Stimulated activated CD4-positive, alpha-beta T cell treated with anti-CD3 and anti-CD28 coated beads, TNF-alpha, amount 100 ng/mL, for 24 hours (primary cell): Measurements from ENCODE around the gene HBG1.

Experiments
- DNase-seq, 3 experiments: peaks; one replicate each; pipeline ENCODE4 v3.0.0-alpha.2; 2020; ENCODE audit warnings: low read depth in 3 of 3

Gene HBG1

DNA sequence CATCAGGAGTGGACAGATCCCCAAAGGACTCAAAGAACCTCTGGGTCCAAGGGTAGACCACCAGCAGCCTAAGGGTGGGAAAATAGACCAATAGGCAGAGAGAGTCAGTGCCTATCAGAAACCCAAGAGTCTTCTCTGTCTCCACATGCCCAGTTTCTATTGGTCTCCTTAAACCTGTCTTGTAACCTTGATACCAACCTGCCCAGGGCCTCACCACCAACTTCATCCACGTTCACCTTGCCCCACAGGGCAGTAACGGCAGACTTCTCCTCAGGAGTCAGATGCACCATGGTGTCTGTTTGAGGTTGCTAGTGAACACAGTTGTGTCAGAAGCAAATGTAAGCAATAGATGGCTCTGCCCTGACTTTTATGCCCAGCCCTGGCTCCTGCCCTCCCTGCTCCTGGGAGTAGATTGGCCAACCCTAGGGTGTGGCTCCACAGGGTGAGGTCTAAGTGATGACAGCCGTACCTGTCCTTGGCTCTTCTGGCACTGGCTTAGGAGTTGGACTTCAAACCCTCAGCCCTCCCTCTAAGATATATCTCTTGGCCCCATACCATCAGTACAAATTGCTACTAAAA lies 22.8 kb downstream of the HBG1 start, which contains the start of gene HBB:
Gene HBB, minus strand, starts transcription at position 340 of the 579 bp plus-strand sequence. Its CDS starts 50 bp downstream, at position 290.
- DNase-seq = no peak

DNA sequence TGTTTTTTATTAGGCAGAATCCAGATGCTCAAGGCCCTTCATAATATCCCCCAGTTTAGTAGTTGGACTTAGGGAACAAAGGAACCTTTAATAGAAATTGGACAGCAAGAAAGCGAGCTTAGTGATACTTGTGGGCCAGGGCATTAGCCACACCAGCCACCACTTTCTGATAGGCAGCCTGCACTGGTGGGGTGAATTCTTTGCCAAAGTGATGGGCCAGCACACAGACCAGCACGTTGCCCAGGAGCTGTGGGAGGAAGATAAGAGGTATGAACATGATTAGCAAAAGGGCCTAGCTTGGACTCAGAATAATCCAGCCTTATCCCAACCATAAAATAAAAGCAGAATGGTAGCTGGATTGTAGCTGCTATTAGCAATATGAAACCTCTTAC lies 24.2 kb downstream of the HBG1 start:
- DNase-seq = no peak

DNA sequence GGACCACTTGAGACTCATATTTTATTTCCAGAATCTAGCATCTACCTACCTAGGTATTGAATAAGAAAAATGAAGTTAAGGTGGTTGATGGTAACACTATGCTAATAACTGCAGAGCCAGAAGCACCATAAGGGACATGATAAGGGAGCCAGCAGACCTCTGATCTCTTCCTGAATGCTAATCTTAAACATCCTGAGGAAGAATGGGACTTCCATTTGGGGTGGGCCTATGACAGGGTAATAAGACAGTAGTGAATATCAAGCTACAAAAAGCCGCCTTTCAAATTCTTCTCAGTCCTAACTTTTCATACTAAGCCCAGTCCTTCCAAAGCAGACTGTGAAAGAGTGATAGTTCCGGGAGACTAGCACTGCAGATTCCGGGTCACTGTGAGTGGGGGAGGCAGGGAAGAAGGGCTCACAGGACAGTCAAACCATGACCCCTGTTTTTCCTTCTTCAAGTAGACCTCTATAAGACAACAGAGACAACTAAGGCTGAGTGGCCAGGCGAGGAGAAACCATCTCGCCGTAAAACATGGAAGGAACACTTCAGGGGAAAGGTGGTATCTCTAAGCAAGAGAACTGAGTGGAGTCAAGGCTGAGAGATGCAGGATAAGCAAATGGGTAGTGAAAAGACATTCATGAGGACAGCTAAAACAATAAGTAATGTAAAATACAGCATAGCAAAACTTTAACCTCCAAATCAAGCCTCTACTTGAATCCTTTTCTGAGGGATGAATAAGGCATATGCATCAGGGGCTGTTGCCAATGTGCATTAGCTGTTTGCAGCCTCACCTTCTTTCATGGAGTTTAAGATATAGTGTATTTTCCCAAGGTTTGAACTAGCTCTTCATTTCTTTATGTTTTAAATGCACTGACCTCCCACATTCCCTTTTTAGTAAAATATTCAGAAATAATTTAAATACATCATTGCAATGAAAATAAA lies 24.8 kb downstream of the HBG1 start:
- no peak for DNase-seq

DNA sequence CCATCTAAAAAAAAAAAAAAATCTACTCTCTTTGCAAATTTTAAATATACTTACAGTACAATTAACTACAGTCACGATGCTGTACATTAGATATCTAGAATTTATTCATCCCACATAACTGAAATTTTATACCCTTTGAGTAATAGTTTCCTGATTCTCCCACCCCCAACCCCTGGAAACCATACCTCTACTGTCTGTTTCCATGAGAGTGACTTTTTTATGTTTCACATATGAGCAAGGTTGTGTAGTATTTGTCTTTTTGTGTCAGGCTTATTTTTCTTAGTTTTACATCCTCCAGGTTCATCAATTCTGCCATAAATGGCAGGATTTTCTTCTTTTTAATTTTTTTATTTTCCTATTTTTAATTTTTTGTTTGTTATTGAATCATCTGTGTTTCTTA lies 26.0 kb downstream of the HBG1 start:
- DNase-seq = no peak

DNA sequence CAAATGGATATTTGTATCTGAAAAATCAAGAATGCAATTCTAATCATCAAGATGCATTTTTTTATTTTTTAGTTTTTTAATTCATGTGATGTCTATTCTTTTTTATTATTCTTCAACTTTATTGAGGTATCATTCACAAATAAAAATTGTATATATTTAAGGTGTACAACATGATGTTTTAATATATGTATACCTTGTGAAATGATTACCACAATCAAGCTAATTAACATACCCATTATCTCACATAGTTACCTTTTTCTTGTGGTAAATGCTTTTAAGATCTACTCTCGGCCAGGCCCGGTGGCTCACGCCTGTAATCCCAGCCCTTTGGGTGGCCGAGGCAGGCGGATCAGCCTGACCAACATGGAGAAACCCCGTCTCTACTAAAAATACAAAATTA lies 26.5 kb downstream of the HBG1 start:
- no peak for DNase-seq

DNA sequence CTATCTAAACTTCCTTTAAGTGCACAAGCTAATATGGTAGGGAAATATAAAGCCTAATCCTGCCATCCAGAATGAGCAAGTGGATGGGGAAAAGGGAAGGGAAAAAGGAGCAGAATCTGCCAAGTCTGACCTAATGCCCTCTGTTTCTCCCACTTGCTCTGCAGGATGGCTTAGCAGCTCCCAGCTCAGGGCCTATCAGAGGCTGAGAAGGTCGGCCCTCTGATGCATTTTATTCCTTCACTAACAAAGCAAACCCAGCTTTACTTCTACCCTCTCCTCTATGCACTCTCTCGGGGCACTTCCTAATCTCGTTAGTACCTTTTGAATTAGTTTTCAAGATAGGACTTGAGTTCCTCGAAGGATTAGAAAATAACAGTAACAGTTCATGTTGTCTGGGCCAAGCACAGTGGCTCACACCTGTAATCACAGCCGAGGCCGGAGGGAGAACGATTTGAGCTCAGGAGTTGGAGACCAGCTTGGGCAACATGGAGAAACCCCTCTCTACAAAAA lies 39.2 kb downstream of the HBG1 start:
- no peak for DNase-seq

DNA sequence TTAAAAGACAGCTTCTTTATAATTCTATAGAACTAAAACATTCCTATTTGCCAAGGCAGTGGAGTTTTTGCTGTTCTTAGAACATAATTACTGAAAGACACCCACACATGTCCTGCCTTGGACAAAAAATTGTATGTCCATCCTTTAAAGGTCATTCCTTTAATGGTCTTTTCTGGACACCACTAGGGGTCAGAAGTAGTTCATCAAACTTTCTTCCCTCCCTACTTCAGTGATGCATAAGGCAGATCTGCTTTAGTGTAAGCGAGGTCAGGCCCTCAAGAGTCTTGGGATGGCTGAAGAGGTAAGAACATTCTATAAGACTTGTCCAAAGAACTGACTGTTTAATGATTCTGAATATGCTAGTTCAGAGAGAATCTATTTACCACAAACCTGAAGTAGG lies 44.9 kb downstream of the HBG1 start:
- DNase-seq = no peak

DNA sequence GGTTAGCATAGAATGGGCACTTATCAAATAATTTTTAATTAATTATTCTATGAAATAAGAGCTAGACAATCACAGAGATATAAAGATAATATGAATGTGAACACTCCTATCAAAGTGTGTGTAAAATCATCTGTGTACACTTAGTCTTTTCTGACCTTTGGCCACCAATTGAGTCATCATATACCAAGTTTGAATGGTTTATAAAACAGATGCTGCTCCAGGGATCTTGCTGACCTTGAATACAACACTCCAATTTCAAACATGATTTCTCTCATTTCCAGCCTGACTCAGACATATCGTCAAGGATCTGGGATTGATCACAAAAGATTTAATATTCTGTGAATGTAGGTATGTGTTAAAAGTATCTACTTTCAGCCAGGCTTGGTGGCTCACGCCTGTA lies 46.3 kb downstream of the HBG1 start:
- no peak for DNase-seq

DNA sequence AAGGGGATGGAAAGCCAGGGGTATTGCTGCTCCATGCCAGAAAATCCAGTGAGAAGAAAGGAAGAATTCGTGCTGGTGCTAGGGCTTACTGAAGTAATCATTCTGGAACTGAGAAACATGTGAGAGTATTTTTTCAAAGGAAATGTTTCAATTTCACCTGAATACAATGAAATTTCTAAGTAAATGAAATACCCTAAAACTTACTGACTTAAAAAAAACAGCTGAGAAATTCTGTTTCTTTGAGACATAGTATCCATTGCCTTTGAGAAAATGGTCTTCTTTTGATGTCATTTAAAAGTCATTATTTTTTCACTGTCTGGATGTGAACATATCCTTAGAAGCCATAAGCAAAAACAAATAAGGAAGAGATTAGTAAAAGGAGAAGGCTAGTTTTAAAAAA lies 49.1 kb downstream of the HBG1 start, which contains the start of gene OR51V1:
Gene OR51V1, minus strand, starts transcription at position 101 of the 400 bp plus-strand sequence. Its CDS starts 0 bp downstream, at position 101.
- no peak for DNase-seq

DNA sequence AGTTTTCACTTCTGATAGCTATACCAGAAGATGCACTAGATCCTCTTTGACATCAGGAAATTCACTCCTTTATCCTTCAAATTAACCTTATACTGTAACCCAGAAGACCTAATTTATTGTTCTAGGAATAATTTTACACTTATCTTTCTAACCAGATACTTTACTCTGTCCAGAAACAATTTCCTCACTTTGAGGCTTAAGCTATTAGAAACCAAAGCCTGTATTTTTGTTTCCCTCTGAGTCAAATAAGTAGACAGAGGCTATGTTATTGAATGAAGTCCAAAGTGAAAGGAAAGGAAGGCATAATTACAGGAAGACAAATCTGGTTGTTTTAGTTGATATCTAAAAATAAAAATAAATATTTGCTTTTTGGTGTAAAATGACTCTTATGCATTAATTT lies 51.4 kb downstream of the HBG1 start:
- DNase-seq = no peak
